A549 (cell line): Measurements from ENCODE around the gene CSGALNACT2. TPM values are rescaled to one million over a fixed set of nuclear protein-coding genes. Genes with fewer than 3 reads are reported as not detected.

Experiments
- ATAC-seq, 2 experiments: fragments of 200-7000 bp in 1 of 2; fragments of >200 bp in 1 of 2; cut with Nextera tagmentation in 1 of 2; cut with Tn5 transposase in 1 of 2; 3 replicates each; pipeline versions ENCODE4 v1.8.0 to v1.9.1; 2018 to 2020; ENCODE audit warnings: mild to moderate bottlenecking in 1 of 2, moderate library complexity in 1 of 2
- CTCF ChIA-PET: fragments of 300-600 bp; sonication (Branson Sonifier 250); formaldehyde crosslinking; extraction: SDS; loops from one replicate; lab custom pipeline; 2021; ENCODE audit warnings: antibody characterized with exemption, inconsistent platforms; lab: Yijun Ruan, JAX
- POLR2A ChIA-PET: fragments of 350-600 bp; formaldehyde crosslinking; extraction: SDS; loops from one replicate; lab custom pipeline; 2021; ENCODE audit warnings: antibody characterized with exemption, inconsistent platforms; lab: Yijun Ruan, JAX
- DNase-seq, 2 experiments: peaks; one replicate each; pipeline versions ENCODE4 v3.0.0 to v3.0.0-alpha.2; 2011 to 2016; ENCODE audit warnings: low read depth in 1 of 2, low spot score in 1 of 2
- FAIRE-seq: peaks from 2 replicates; lab custom pipeline; 2011; peaks lifted over from hg19 to GRCh38; lab: Jason Lieb, UNC
- H3K27ac ChIP-seq, 2 experiments: fragments of >200 bp; sonication (Bioruptor Twin); formaldehyde crosslinking; 3 replicates each; pipeline ENCODE4 v1.5.1; 2016 to 2017
- H3K4me1 ChIP-seq: fragments of >200 bp; sonication (Bioruptor Twin); formaldehyde crosslinking; 3 replicates; pipeline ENCODE4 v1.6.1; 2016
- H3K4me2 ChIP-seq: fragments of >200 bp; sonication (Bioruptor Twin); formaldehyde crosslinking; 3 replicates; pipeline ENCODE4 v1.6.1; 2016
- H3K4me3 ChIP-seq: fragments of >200 bp; sonication (Bioruptor Twin); formaldehyde crosslinking; 3 replicates; pipeline ENCODE4 v1.5.1; 2016
- H3K9me3 ChIP-seq: fragments of >200 bp; sonication (Bioruptor Twin); formaldehyde crosslinking; 3 replicates; pipeline ENCODE4 v1.6.1; 2016
- CBX2 ChIP-seq: fragments of 200-600 bp; sonication (generic); IDR thresholded peaks from 2 replicates; pipeline ENCODE4 v1.6.1; 2016; ENCODE audit warnings: low read depth, mild to moderate bottlenecking, borderline replicate concordance
- CBX8 ChIP-seq: fragments of 200-600 bp; sonication (generic); IDR thresholded peaks from 2 replicates; pipeline ENCODE4 v1.6.1; 2016
- CHD2 ChIP-seq: fragments of 150-350 bp; IDR thresholded peaks from 2 replicates; pipeline ENCODE4 v1.6.1; 2014; ENCODE audit warnings: low read length; ENCODE audit not compliant: partially characterized antibody
- EHMT2 ChIP-seq: fragments of 200-600 bp; sonication (generic); IDR thresholded peaks from 2 replicates; pipeline ENCODE4 v1.6.1; 2016; ENCODE audit warnings: antibody characterized with exemption, low read depth, mild to moderate bottlenecking, moderate library complexity
- HES2 ChIP-seq: fragments of >200 bp; sonication (Bioruptor Twin); formaldehyde crosslinking; IDR thresholded peaks from 2 replicates; pipeline ENCODE4 v1.6.1; 2016
- HEYL ChIP-seq: fragments of 250-450 bp; sonication (Bioruptor Pico); IDR thresholded peaks from 2 replicates; pipeline ENCODE4 v1.8.0; 2021; ENCODE audit warnings: mild to moderate bottlenecking, moderate library complexity
- PHF8 ChIP-seq: fragments of 200-600 bp; sonication (generic); IDR thresholded peaks from 2 replicates; pipeline ENCODE4 v1.6.1; 2016; ENCODE audit warnings: low read depth, mild to moderate bottlenecking, antibody characterized with exemption, moderate library complexity, borderline replicate concordance
- RARB ChIP-seq: fragments of 250-450 bp; sonication (Bioruptor Pico); IDR thresholded peaks from 2 replicates; pipeline ENCODE4 v1.8.0; 2021; ENCODE audit warnings: mild to moderate bottlenecking, moderate library complexity
- REST ChIP-seq: fragments of 200-600 bp; sonication (generic); IDR thresholded peaks from 2 replicates; pipeline ENCODE4 v1.6.1; 2016; ENCODE audit warnings: antibody characterized with exemption, mild to moderate bottlenecking, moderate library complexity
- RFX5 ChIP-seq: fragments of 450-650 bp; IDR thresholded peaks from 2 replicates; pipeline ENCODE4 v1.7.1; 2014; ENCODE audit warnings: antibody characterized with exemption, mild to moderate bottlenecking, moderate library complexity
- SMC3 ChIP-seq: fragments of >200 bp; sonication (Bioruptor Twin); formaldehyde crosslinking; IDR thresholded peaks from 3 replicates; pipeline ENCODE4 v1.6.1; 2018; ENCODE audit warnings: inconsistent platforms
- SREBF2 ChIP-seq: fragments of 450-650 bp; IDR thresholded peaks from 2 replicates; pipeline ENCODE4 v1.6.1; 2014; ENCODE audit warnings: mild to moderate bottlenecking, moderate library complexity
- ZC3H11A ChIP-seq: fragments of 450-650 bp; IDR thresholded peaks from 2 replicates; pipeline ENCODE4 v1.6.1; 2014; ENCODE audit warnings: antibody characterized with exemption, mild to moderate bottlenecking
- ZNF302 ChIP-seq: fragments of 250-450 bp; sonication (Bioruptor Pico); IDR thresholded peaks from 2 replicates; pipeline ENCODE4 v1.9.0; 2021; ENCODE audit warnings: inconsistent platforms, mild to moderate bottlenecking, moderate library complexity
- ZSCAN20 ChIP-seq: fragments of 250-450 bp; sonication (Bioruptor Pico); IDR thresholded peaks from 2 replicates; pipeline ENCODE4 v1.8.0; 2022; ENCODE audit warnings: mild to moderate bottlenecking, moderate library complexity
- WGBS: methylation state at CpG from one replicate; pipeline ENCODE4 v1.1.6; 2017; ENCODE audit errors: missing lambda C conversion rate; 5-methylcytosine and 5-hydroxymethylcytosine counted together
- polyA plus RNA-seq, 4 experiments: library from polyadenylated mRNA; depleted of rRNA in 3 of 4; stranded (reverse); fragments of >200 nt; fragmentation: RNase III in 1 of 4; extraction: RNeasy Plus Mini Kit Qiagen cat#74134 plus additional on column Dnase treatment in 1 of 4; gene quantifications; 2 replicates in 3 of 4; 3 replicates in 1 of 4; pipeline ENCODE4 v1.2.3, GENCODE V29; 2011 to 2017
- TF ChIP-seq, protein P1 (sequence below): IDR thresholded peaks from 2 replicates; pipeline ENCODE4 v1.6.1; 2012
- TF ChIP-seq, protein P2 (sequence below): fragments of 250-450 bp; sonication (Bioruptor Pico); IDR thresholded peaks from 2 replicates; pipeline ENCODE4 v1.5.0; 2020; ENCODE audit warnings: low read depth, mild to moderate bottlenecking, moderate library complexity
- TF ChIP-seq, protein P3 (sequence below): fragments of 250-450 bp; sonication (Bioruptor Pico); IDR thresholded peaks from 2 replicates; pipeline ENCODE4 v1.5.0; 2021; ENCODE audit warnings: mild to moderate bottlenecking, moderate library complexity, borderline replicate concordance
- TF ChIP-seq, protein P4 (sequence below): IDR thresholded peaks from 2 replicates; pipeline ENCODE4 v1.6.1; 2012; ENCODE audit warnings: low read depth, borderline replicate concordance
- TF ChIP-seq, protein P5 (sequence below): fragments of >200 bp; sonication (Bioruptor Twin); formaldehyde crosslinking; IDR thresholded peaks from 3 replicates; pipeline ENCODE4 v1.5.1; 2016

CSGALNACT2 gene
- polyA plus RNA-seq, 2 of the 4 experiments (the other 2 are of a cell fraction) = 11.2 to 29.9 TPM

- Histone ChIP-seq H3K4me2 (peak overlapping the region; percentile 38), H3K9me3 (no peaks in the 10 kb centered on the region), H3K4me3 (no peak overlapping the region), H3K27ac (no peak overlapping the region), H3K4me1 (no peaks in the 10 kb centered on the region)
- WGBS = 81% methylated on average over 9 of the region's 35 CpGs
- CTCF ChIA-PET = interaction anchor here (0.6 to 4.4 kb wide), 6 partner anchors 11 to 146 kb away, joined by 3 to 49 read pairs (median 4); no protein-coding TSS in a partner anchor
- peak in 1 of 2 experiments; percentile 20 for DNase-seq
- TF ChIP-seq ZSCAN20 (CRISPR knock-in tag) (no peak), EHMT2 (no peak), PHF8 (no peak), SMC3 (no peak), SREBF2 (no peak), CBX8 (no peak), RARB (CRISPR knock-in tag) (no peak), CBX2 (no peak), REST (no peak), ZNF302 (no peak), CHD2 (no peak), ZC3H11A (no peak), HEYL (CRISPR knock-in tag) (no peak), RFX5 (no peak), HES2 (no peak)
- TF ChIP-seq, protein P1, sequence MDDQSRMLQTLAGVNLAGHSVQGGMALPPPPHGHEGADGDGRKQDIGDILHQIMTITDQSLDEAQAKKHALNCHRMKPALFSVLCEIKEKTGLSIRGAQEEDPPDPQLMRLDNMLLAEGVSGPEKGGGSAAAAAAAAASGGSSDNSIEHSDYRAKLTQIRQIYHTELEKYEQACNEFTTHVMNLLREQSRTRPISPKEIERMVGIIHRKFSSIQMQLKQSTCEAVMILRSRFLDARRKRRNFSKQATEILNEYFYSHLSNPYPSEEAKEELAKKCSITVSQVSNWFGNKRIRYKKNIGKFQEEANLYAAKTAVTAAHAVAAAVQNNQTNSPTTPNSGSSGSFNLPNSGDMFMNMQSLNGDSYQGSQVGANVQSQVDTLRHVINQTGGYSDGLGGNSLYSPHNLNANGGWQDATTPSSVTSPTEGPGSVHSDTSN = no peak
- TF ChIP-seq, protein P2, sequence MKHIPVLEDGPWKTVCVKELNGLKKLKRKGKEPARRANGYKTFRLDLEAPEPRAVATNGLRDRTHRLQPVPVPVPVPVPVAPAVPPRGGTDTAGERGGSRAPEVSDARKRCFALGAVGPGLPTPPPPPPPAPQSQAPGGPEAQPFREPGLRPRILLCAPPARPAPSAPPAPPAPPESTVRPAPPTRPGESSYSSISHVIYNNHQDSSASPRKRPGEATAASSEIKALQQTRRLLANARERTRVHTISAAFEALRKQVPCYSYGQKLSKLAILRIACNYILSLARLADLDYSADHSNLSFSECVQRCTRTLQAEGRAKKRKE (CRISPR knock-in tag) = no peak
- TF ChIP-seq, protein P3, sequence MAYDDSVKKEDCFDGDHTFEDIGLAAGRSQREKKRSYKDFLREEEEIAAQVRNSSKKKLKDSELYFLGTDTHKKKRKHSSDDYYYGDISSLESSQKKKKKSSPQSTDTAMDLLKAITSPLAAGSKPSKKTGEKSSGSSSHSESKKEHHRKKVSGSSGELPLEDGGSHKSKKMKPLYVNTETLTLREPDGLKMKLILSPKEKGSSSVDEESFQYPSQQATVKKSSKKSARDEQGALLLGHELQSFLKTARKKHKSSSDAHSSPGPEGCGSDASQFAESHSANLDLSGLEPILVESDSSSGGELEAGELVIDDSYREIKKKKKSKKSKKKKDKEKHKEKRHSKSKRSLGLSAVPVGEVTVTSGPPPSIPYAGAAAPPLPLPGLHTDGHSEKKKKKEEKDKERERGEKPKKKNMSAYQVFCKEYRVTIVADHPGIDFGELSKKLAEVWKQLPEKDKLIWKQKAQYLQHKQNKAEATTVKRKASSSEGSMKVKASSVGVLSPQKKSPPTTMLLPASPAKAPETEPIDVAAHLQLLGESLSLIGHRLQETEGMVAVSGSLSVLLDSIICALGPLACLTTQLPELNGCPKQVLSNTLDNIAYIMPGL = no peak
- TF ChIP-seq, protein P4, sequence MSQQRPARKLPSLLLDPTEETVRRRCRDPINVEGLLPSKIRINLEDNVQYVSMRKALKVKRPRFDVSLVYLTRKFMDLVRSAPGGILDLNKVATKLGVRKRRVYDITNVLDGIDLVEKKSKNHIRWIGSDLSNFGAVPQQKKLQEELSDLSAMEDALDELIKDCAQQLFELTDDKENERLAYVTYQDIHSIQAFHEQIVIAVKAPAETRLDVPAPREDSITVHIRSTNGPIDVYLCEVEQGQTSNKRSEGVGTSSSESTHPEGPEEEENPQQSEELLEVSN = no peak
- TF ChIP-seq, protein P5, sequence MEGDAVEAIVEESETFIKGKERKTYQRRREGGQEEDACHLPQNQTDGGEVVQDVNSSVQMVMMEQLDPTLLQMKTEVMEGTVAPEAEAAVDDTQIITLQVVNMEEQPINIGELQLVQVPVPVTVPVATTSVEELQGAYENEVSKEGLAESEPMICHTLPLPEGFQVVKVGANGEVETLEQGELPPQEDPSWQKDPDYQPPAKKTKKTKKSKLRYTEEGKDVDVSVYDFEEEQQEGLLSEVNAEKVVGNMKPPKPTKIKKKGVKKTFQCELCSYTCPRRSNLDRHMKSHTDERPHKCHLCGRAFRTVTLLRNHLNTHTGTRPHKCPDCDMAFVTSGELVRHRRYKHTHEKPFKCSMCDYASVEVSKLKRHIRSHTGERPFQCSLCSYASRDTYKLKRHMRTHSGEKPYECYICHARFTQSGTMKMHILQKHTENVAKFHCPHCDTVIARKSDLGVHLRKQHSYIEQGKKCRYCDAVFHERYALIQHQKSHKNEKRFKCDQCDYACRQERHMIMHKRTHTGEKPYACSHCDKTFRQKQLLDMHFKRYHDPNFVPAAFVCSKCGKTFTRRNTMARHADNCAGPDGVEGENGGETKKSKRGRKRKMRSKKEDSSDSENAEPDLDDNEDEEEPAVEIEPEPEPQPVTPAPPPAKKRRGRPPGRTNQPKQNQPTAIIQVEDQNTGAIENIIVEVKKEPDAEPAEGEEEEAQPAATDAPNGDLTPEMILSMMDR = no peak
- ATAC-seq = peak in 1 of 2 experiments; percentile 54; a peak in 3 of 6 replicates
- POLR2A ChIA-PET = no interaction called here
- FAIRE-seq = no peak
Measured at GRCh38 chr10:43202657-43203447, 64.6 kb downstream of the CSGALNACT2 start.
